GM19372 (cell line): ENCODE measurements around the gene DAPK2.

ENCODE experiments used
- ATAC-seq: cut with Tn5 transposase; IDR thresholded peaks from one replicate; pipeline ENCODE4 v1.9.1; 2021; ENCODE audit warnings: mild to moderate bottlenecking, low read depth, moderate library complexity; ENCODE audit not compliant: unreplicated experiment

DAPK2 gene

GRCh38 chr15:63922261-63922904, 123.9 kb downstream of the DAPK2 start:
- no peak for ATAC-seq

- no peak for ATAC-seq
Measured at GRCh38 chr15:63920504-63921175, 125.6 kb downstream of the DAPK2 start.

GRCh38 chr15:63918901-63919348, 127.4 kb downstream of the DAPK2 start:
- no peak for ATAC-seq

DNA sequence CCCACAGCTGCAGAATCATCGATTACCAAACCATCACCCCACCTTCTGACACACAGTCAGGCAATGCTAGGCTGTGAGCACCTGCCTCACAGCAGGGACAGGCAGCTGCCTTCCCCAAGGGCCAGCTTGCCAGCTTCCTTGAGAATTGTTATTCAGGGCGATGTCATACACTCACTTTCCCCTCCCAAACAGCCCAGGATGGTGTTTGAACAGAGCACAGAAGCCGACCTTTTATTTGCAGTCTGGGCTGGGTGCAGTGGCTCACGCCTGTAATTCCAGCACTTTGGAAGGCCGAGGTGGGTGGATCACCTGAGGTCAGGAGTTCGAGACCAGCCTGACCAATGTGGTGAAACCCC, 128.0 kb downstream of the DAPK2 start:
- ATAC-seq = no peak

DNA sequence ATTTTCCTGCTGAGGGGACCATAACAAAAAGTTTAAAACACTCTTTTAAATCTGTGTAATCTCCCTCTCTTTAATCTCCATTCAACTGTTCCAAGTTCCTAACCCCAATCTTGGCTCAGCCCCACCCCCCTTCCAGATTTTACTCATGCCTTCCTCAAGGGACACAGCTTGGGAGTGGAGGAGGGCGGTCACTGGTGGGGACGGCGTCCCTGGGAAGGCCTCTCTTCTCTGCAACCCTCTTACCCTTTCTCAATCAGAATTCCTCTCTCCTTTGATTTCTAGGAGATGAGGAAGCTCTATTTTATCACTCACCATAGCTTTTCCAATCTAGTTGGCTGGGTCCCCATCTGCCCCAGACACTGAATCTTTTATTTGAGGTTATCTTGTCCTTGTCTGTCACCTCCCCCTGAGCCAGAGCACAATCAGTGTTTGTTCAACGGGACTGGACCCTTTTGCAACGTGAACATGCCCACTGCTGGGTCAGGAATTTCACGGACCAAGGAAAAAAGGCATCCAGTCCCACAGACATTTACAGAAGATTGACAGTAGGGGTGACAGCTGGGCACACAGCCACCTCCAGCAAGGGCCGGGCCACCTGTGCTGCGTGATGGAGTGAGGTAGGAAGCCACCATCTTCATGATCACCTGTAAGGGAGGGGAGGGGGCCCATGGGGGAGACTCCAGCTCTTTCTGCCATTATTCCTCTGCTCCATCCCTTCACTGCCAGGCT, 128.5 kb downstream of the DAPK2 start:
- no peak for ATAC-seq

DNA sequence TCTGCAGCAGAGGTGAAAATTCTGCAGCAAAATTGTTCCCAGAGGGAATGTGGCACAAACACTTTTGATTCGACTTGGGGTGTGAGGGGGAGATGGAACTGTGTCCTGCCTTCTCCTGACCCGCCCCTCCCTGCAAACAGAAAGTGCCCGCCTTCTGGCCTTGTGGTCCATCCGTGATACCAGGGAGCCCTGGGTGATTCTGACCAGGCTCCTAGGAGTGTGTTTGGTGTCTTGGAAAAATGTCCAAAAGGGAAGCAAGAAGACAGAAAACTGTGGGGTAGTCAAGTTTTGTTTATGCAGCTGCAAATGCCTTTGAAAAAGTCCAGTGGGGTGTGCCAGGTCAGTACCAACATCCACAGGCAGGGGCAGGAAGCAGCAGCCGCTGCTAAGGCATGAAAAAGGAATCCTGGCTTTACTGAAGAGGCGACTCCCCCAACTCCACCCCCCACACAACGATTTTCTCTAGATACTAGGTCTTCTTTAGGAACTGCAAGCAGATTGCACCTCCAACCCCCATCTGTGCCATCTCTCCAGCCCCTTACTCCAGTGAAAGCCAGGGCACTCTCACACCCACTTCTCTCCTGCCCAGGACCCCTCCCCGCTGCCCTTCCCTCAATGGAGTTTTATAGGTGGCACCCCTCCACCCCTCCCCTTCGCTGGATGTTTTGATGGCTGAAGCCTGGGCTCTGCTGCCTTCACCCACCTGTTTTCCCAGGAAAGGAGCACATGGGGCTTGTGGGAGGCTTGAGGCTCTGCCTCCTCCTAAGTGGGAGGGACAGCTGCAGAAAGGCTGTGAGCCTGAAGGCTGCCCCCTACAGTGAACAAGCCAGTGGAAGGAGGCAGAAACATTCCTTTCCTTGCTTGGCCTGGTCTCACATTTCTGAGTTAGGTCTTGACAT, 130.2 kb downstream of the DAPK2 start:
- ATAC-seq = no peak

DNA sequence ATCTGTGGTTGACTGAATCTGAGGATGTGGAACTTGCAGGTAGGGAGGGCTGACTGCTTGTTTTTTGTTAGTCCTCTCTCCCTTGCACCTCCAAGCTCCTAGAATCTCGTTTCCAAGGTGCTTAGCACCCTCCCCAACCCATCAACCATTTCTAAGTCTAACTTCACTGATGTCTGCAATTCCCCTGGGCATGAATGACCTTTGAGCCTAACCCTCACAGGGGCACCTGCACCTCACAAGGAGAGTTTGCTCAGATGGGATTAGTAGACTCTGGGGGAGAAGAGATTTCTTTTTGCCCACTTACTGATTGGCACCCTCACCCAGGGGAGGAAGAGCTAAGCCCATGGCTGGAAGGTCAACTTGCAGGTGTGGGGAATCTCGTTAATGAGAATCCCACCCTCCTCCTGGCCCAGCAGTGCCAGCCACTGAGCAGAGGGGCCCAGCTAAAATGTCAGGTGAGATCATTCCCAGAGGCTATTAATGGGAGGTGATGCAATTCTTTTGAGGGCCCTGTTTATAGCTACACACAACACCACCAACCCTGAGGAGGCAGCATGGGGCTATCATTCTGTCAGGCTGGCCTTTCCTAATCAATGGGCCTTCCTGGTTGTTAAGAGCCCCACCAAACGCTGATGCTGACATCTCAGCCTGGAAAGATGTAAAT, 130.9 kb downstream of the DAPK2 start:
- no peak for ATAC-seq

DNA sequence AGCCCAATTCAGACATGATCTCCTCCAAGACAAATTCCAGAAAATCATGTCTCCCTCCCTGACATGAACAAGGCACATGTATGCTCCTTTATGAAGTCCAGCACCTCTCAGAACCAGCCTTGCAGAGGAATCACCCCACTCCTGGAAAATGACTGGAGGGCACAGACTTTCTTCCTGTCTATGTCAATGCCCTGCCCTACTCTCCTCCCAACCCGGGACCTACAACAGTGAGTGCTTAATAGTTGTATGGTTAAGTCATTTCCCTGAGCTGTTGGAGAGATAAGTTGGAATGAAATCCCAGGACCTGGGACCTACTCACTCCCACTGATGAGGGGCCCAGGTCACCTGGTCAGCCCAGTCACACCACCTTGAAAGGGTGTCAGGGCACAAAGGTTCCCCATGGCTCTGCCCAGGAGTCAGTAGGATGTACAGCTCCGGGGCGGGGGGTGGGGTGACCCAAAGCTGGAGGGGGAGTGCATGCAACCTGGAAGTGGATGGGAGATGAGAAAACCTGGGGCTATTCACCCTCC, 132.4 kb downstream of the DAPK2 start:
- no peak for ATAC-seq

DNA sequence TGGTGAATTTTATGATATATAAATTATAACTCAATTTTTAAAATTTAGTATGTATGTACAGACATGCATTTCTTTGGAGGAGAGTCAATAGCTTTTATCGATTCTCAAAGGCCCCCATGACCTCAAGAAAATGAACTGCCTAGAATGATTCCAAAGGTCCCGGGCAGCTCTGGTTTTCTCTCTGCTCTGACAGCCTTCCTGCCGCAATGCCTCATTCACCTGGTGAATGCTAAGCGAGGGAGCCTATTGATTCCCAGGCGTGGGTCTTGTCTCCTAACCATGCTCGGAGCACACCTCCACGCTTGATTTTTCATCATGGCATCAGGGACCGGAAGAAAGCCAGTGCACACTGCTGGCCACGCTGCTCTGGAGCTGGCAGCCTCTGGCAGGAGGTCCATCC, 132.9 kb downstream of the DAPK2 start:
- no peak for ATAC-seq

GRCh38 chr15:63912061-63912615, 134.1 kb downstream of the DAPK2 start:
- ATAC-seq = no peak

- ATAC-seq = no peak
Measured at GRCh38 chr15:63911160-63911559, 135.1 kb downstream of the DAPK2 start.

GRCh38 chr15:63909819-63910437, 136.4 kb downstream of the DAPK2 start:
- ATAC-seq = no peak

- ATAC-seq = no peak
Measured at GRCh38 chr15:63908991-63909390, 137.3 kb downstream of the DAPK2 start.

GRCh38 chr15:63908281-63908680, 138.0 kb downstream of the DAPK2 start:
- no peak for ATAC-seq

- no peak for ATAC-seq
Measured at GRCh38 chr15:63907521-63907920, 138.8 kb downstream of the DAPK2 start.

- no peak for ATAC-seq
Measured at GRCh38 chr15:63906266-63906584, 140.1 kb downstream of the DAPK2 start.

- no peak for ATAC-seq
Measured at GRCh38 chr15:63905558-63906265, 140.6 kb downstream of the DAPK2 start.

GRCh38 chr15:63905131-63905530, 141.2 kb downstream of the DAPK2 start:
- ATAC-seq = no peak

DNA sequence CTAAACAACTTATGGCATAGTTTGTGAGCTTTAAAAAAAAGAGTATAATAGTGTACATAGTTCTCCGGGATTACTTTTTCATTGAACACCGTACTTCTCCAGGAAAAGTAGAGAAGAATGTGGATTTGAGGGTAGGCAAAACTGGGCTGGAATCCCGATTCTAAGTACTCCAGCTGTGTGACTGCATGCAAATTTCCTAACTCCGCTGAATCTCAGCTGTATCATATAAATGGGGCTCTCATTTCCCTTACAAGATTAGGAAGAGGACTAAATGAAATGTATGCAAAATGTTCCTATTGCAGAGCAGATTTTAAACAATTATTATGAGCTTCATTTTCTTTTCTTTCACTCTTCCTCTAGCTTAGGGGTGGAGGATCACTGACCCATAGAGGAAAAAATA, 142.2 kb downstream of the DAPK2 start:
- ATAC-seq = no peak
